Activated T-helper 1 cell treated with Interleukin-2 at 50 U/mL for 16 hours (primary cell): ENCODE results near the gene RAD52.

ENCODE experiments used
- DNase-seq: peaks from one replicate; pipeline ENCODE4 v3.0.0-alpha.2; 2020; ENCODE audit warnings: low read depth

RAD52 gene

DNA sequence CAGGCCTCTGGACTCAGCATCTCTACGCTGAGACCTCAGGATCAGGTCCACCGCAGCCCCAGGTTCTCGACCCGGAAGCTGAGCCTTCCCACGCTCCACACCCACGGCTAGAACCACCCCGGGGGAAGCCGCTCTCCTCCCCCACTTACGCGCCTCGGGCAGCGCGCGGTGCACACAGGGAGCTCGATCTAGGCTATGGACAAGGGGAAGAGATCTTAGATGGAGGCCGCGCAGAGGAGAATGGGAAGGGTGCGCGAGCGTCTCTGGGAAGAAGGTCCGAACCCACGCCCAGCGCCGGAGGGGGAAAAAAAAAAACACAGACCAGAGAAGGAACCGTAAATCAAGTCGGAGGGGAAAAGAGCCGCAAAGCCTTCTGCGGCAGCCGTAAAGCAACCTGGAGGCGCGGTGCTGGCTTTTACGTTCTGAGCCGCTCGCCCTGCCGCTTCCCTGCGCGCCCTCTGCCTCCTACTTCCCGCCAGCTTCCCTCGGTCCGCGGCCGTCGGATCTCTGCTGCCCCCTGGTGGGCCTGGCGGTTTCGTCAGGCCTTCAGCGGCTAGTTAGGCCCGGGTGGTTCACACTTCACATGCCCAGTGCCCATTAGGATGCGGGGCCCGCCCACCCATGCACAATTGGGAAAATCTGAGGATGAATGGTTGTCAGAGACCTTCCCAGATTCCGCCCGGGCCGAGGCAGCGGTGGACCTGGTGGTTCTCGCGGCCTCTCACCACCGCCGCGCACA lies at the start of gene RAD52:
TSS of gene RAD52 (minus strand) at position 242 of the 739 bp plus-strand sequence. CDS start 16,636 bp downstream, outside the sequence.
- peak; percentile 94 for DNase-seq

DNA sequence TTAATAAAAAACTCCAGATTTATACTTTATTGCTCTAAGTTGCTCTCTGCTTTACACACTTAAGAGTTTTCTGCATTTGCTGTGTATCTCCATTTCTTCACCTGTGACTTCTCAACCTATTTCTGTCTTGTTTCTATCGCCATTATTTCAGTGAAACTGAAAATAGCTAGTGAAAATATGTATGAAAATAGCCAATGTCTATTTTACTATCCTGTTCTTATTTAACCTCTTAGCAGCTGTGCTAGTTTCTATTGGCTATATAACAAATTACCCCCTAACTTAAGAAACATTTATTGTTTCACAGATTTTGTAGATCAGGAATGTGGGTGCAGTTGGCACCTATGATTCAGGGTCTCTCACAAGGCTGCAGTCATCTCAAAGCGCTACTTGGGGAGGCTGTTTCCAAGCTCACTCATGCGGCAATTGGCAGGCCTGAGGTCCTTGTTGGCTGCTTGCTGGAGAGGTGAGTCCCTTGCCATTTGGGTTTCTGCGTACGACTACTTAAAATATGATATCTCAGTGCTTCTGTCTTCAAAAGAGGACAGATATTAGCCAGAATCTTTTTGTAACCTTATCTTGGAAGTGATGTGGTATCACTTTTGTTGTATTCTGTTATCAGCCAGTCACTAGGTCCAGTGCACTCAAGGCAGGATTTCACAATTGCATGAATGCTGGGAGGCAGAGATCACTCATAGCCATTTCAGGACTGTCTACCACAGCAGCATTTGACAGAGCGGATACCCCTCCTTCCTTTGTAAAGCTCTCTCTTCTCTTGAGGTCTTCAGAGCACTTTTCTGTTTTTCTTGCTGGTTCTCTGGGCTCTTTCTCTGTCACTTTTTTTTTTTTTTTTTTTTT lies 48.8 kb upstream of the RAD52 start:
- no peak for DNase-seq

DNA sequence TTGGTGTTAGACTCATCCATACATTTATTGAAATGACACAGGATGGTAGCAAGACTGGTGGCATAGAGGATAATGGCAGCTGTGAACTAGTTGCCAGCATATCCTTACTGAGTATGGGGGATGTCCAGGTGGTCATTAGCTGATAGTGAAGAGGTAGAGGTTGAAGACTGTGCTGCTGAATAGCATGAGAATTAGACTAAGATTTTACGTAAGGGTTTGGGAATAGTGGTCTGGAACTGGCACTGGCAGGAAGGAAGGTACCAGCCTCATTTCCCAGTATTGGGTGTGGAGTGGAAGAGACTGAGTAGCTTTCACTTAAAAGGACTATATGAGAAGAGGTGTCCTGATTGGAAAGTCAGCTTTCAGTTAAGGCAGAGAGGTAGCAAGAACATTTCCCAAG lies 48.0 kb upstream of the RAD52 start:
- DNase-seq = no peak

DNA sequence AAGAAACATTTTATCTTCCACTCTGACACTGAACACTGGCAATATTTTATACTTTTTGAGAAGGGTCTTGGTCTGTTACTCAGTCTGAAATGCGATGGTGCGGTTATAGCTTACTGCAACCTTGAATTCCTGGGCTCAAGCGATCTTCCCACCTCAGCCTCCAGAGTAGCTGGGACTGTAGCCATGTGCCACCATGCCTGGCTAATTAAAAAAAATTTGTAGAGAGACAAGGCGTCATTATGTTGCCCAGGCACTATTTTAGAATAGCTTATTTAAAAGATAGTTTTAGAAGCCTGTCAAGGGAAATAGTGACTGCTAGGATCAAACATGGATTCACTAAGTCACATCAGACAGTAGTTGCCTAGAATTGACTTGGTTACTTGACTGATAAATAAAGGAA lies 47.4 kb upstream of the RAD52 start:
- DNase-seq = no peak

DNA sequence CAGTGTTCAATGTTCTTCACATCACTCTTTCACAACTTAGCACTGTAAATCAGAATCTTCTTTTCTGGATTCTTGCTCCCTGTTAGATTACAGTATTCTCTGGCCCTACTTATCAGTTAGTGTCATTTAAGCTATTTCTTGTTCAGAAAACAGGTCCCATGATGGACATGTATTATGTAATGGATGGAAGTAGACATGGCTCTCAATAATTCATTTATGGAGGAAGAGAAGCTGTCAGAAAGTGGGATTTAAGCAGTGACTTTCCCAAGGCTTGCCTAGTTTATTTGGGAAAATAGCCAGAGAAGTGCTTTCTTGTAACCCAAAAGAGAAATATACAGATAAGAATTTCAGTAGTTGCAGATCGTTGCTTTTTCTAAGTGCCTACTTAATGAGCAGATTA lies 43.2 kb upstream of the RAD52 start:
- no peak for DNase-seq

DNA sequence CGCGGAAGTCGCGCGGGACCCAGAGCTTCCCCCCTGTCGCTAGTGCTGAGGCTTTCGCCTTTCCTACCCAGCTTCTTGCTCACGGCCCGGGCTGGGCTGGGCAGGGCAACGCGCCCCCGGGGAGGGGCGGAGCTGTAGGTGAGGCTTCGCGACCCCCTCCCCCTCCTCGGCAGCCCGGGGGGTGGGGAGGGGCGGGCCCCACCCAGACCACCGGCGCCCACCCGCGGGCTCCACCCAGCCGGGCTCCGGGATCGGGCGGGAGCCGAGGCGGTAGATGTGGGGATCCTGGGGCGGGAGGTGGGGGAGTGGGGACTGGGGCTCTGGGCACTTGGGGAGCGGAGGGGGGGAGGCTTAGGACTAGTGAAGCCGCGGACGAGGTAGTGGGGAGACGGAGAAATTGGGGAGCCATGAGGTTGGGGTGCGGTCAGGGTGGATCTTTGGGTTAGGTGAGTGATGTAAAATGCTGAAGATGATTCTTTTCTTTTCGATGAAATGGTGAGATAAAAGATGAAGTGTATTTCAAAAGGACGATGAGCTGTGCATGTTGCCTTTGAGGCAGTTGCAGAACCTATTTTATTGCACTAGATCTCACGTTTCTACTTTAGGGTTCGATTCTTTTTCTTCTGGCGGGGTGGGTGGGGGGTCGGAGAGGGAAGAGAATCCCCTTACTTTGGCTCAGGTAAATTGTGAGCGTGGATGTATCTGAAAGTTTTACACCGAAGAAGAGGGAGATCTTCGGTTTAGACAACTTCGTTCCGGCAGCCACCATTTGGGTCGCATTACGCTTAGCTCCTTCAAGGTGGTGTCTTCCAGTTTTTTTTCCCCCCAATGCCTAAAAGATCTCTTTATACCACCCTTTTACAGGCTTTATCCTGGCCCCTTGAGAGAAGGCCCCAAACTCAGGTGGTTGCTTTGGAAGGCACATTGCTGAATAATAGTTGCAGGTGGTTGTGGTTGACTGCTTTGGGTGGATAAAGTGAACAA lies 42.1 kb upstream of the RAD52 start:
- DNase-seq = no peak

DNA sequence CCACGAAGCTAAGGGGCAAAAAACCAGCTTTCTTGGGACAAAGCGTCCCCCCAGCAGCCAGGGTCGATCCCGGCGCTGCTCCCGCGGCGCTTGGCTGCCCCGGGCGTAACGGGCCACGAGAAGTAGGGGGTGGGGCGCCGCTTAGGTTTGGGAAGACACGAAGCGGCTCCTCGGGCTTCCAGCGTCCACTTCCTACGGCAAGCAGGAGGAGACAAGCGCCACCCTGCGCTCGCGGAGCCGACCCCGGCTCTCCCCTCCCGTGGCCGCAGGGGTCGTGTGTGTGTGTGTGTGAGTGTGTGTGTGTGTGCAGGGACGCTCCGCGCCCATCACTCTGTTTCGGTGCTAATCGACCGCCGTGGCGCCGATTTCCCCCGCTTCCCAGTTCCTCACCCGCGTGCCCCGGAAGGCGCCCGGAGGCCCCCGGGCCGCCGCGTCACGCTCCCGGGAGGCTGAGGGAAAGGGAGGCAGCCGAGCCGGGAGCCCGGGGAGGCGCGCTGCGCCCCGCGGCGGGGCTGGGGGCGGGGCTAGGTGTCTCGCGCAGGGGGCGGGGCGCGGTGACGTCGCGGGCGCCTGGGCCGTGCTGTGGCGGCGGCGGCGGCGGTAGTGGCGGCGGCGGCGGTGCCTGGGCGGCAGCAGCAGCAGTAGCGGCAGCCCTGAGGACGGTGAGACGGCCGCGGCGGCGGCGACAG lies 41.3 kb upstream of the RAD52 start, which contains the start of gene ERC1:
TSS of gene ERC1 (plus strand) at position 563 of the 689 bp plus-strand sequence. CDS start 36,681 bp downstream, outside the sequence.
- peak; percentile 78 for DNase-seq

DNA sequence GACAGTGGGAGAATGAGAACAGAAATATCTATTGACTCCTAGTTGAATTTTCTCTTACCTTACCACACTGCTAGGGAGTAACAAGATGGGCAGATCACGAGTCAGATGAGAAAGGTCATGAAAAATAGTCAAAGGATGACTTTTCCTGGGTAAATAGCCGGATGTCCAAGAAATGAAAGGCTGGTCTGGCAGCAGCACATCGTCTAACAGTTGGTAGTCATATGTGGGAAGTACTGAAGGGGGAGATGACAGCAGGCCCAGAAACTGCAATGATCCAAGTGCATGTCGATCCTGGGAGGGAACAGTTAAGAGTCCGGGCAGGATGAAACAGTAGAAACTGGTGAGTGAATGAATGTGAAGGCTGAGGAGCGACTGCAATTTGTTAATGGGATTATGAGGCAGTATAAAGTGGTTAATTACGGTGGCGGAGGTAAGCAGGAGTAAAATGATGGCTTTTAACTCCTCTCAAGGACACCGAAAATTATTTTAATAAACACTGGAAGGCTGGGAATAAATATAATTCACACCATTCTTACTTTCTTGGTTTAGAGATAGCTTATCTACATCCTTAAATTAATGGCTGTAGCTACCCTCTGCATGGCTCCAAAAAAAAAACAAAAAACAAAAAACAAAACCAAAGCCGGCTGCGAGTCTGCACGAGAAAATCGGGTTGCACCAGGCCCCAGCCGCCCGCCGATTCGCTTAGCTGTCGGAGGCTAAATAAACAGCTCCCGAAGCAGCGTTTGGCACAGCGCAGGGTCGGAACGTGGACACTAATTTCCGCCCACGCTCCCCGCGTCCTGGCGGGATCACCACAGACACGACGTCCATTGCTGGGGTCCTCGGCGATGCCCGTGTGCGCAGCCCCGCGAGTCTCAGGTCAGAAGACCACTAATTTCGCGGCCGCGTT lies 40.5 kb upstream of the RAD52 start:
- no peak for DNase-seq

DNA sequence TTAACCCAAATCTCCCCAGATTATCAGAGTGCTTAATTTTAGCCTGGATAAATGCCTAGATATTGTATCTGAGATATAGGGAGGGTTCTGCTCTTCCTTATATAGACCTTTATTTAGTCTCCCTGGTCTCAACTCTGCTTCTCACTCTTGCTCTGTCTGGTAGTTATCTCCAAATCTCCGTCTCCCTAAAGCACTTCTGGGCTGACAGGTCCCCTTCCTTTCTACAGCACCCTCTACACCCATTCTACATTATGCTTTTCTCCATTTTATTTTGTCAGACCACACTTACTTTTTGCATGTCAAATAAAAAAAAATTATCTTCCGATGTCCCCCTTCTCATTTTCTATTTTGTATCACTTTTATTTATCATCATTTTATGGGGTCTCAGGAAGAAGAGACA lies 39.6 kb upstream of the RAD52 start:
- DNase-seq = no peak

DNA sequence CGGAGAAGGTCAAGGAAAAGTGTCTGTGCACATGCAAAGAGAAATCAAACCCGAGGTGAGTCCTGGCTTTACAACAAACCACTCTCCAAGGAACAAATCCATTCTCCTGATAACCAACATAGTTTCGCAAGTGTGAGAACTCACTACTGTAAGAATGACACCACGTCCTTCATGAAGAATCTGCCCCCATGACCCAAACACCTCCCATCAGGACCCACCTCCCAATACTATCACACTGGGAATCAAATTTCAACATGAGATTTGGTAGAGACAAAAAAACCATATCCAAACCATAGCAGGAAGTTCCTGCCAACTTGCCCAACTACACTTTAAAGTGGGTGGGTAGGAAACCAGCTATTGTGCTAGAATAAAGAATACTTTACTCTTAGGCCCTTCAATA lies 39.2 kb upstream of the RAD52 start:
- no peak for DNase-seq

DNA sequence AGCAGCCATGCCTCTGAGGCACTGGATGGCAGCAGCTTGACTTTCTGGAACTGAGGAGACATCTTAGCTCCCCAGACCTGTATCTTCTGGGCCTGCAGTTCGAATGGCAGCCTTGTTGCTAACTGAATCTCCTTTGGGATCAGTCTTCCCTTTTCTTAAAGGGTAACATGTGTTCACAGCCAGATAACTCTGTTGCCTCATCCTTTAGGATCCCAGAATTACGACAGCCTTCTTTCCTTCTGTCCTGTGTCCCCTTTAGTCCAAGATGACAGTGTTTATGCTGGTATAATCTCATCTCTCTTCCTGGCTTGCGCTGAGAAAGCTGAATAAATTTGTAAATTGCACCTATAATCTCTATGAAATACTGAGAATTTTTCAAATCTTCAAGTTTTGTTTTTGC lies 32.5 kb upstream of the RAD52 start:
- DNase-seq = no peak

DNA sequence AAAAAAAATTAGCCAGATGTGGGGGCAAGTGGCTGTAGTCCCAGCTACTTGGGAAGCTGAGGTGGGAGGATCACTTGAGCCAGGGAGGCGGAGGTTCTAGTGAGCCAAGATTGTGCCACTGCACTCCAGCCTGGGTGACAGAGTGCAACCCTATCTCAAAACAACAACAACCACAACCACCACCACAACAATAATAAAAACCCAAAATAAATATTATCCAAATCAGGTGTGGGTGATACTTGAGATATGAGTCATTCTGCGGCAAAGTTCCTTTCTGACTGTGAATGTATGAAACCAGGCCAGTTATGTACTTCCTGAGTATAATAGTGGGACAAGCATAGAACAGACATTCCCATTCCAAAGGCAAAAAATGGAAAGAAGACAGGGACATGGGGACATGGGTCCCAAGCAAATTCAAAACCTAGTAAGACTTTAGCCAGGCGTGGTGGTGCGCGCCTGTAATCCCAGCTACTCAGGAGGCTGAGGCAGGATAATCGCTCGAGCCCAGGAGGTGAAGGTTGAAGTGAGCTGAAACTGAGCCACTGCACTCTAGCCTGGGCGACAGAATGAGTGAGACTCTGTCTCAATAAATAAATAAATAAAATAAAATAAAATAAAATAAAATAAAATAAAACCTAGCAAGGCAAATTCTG lies 31.8 kb upstream of the RAD52 start:
- no peak for DNase-seq

DNA sequence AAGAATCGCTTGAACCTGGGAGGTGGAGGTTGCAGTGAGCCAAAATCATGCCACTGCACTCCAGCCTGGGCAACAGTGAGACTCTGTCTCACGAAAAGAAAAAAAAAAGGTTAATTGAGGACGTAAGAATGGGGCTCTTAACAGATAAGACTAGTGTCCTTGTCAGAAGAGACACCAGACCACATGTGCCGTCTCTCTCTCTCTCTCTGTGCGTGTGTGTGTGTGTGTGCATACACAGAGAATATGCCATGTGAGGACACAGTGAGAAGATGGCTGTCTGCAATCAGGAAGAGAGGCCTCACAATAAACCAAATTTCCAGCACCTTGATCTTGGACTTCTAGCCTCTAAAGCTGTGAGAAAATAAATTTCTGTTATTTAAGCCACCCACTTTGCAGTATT lies 29.9 kb upstream of the RAD52 start:
- no peak for DNase-seq

DNA sequence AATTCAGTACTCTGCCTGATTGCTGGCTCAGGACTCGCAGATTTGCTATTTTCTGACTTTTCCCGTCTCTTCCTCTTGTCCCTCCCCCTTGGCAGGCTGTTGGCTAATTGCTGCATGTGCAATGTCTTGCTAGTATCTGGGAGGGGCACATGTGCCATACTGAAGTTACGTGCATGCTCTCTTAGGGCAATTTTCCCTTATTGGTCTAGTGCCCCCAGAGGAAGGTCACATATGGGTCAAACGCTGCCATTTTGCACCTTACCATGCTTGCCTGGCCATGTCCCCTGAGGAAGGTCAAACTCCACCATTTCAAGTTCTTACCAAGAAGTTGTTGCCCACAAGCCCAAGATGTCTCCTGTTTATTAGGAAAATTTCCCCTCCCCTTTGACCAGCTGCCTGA lies 27.7 kb upstream of the RAD52 start:
- DNase-seq = no peak

DNA sequence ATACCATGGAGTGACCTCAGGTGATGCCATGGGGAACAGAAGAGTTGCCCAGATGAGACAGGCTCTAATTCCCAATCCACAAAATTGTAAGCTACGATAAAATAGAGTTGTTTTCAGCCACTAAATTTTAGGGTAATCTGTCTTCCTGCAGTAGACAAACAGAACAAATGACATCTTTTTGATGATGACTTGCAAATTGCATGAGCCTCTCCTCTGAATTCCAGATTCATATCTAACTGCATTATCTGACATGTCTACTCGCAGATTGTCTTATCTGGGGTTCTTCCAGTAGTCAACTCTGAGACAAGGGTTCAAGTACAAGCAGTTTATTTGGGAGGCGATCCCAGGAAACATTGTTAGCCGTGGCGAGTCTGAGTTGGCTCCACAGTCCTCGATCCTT lies 27.1 kb upstream of the RAD52 start:
- DNase-seq = no peak

DNA sequence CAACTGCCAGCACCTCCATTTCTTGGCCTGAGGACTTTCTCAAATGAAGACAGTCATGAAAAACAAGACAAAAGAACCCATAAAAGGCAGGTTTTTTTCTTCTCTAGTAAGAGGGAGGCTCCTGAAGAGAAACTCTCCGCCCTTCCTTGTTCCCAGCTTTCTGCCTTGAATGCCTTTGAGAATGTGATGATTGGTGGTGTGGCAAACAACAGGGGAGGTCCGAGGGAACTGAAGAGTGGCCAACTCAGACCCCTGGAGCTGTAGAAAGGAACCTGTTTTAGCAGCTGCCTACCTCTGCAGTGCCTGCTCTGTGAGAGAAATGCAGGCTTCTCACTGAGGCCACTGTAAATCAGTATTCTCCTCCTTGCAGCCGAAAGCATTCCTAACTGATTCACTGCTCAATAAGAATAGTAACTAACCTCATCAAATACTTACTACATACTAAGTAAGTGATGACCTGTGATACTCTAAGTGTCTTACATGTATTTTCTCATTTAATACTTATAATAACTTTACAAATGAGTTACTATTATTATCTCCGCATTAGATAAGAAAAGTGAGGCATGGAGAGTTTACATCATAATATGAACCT lies 24.9 kb upstream of the RAD52 start:
- DNase-seq = no peak

DNA sequence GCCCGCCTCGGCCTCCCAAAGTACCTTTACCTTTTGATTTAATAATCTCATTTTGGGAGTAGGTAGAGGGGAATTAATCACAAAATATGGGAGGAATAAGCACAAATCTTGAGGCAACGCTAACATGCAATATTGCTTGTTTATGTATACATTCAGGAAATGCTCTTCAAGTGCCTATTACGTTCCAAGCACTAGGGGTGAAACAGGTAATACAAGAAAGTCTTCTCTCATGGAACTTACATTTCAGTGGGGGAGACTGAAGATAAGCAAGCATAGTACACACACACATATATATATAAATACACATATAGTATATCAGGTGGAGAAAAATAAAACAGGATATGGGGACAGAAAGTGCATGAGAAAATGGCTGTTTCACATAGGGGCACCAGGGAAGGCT lies 22.5 kb upstream of the RAD52 start:
- DNase-seq = no peak

DNA sequence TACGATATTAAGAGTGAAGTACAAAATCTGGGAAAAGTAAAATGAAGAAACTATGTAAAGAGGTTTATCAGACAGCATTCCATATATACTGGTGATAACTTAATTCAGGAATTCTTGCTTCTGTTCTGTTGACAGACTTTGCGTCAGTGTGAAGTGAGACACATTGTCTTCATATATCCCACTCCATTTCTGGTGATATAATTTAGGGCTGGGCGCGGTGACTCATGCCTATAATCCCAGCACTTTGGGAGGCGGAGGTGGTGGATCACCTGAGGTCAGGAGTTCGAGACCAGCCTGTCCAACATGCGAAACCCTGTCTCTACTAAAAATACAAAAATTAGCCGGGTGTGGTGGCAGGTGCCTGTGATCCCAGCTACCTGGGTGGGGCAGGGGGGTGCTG lies 20.3 kb upstream of the RAD52 start:
- DNase-seq = no peak

DNA sequence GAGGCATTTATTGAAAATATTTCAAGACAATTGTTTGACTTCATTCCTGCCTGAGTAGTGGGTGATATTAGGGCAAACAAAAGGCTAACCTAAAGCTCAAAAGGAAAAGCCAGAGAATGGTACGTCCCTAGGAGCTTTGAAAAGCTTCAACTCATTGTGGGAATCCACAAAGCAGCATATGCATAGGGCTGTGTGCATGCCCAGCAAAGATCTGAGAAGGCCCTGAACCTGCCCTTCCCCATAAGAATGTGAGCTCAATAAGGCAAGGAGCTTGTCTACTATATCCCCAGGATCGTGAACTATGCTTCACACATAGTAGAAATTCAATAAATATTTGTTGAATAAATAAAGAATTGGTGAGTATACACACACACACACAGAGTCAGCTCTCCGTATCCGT lies 19.1 kb upstream of the RAD52 start:
- no peak for DNase-seq

DNA sequence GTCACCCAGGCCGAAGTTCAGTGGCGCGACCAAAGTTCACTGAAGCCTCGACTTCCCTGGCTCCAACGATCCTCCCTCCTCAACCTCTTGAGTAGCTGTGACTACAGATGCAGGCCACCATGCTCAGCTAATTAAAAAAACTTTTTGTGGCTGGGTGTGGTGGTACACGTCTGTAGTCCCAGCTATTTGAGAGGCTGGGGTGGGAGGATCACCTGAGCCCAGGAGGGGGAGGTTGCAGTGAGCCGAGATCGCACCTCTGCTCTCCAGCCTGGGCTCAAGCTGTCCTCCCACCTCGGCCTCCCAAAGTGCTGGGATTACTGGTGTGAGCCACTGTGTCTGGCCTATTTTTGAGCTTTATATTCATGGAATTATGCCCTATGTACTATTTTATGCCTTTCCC lies 18.1 kb upstream of the RAD52 start:
- DNase-seq = no peak
